ENCODE data around the gene SMDT1.
"Not testable (repeated sequence)": the region's sequence is repeated elsewhere in the genome, so short reads cannot be mapped to it uniquely, and the experiment has no call there.

The SMDT1 gene

DNA sequence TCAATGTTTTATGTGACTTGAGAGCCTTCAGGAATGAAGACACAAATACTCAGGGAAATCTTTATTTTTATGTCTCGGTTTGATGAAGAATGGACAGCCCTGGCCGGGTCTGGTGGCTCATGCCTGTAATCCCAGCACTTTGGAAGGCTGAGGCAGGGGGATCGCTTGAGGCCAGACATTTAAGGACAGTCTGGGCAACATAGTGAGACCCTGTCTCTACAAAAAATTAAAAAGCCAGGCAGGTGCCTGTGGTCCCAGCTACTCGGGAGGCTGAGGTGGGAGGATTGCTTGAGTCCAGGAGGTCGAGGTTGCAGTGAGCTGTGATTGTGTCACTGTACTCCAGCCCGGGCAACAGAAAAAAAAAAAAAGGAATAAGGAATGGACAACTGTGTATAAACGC is 8.0 kb upstream of the SMDT1 start:
- DNase-seq = not testable (repeated sequence)

DNA sequence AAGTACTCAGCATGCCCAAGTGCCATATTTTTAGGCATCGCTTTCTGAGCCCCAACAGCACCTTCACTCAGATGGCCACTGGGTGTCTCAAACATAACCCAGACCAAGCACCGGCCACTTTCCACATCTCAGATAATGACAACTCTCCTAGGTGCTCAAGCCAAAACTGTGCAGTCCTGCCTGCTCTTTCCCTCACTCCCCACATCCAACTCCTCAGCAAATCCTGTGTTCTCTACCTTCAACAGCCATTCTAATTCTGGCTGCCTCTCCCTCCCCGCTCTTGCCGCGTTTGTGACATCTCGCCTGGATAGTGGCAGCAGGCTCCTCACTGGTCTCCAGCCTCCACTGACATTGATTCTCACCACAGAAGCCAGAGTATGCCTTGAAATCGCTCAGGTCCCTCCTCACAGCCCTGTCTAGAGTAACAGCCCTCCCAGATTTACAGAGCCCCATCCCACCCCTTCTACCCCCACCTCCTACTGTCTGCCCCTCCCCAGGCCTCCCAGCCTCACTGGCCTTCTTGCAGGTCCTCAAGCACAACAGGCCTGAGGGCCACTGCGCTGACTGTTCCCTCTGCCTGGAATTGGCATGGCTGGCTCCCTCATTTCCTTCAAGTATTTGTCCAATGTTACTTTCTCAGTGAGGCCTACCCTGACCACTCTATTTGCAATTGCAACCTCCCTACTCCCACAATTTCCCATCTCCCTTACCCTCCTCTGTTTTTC is 6.7 kb upstream of the SMDT1 start:
- DNase-seq = no peak

DNA sequence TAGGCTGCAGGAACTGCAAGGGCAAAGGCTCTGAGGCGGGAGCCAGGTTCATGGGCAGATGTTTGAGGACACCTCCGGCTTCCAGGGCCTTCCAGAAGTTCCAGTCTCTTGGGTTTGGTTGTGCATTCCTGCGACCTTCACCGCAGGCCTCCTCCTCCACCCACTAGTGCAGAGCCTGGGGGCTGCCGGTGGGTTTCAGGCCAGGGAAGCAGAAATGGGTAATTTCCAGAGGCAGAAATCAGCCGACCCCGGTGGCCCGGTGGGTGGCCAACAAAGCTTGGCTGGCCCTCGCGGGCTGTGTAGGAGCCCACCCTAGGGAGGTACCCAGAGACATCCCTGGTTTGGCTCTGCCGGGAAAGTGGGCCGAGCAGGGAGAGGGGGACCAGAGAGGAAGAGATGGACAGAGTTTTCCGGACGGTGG is 5.9 kb upstream of the SMDT1 start:
- no peak for DNase-seq

DNA sequence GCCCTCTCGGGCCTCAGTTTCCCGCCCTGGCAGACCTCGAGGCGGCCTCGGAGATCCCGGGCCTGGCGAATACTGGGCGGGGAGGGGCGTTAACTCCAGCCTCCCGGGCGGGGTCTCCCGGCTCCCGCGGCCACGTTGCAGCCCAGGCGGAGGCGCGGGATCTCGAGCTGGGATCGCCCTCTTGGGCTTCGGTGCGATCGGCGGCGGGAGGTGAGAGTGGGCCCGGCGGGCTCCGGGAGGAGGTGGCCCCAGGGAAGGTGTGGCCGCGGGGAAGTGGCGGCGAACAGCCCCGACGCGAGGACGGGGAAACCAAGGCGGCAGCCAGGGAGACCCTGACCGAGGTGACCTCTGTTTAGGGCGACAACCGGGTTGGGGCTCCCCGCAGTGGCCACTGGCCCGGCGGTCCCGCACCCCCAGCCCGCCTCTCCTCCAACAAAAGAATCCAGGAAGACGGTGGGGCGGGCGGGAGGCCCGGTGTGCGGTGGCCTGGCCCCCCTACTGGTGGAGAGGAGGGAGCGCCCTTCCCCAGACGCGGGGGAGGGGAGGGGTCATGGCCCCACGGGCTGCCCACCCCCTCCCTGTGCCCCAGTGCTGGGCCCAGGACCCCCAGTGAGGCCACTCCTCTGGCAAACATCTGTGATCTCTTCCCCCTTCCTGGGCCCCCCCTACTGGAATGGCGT is 5.2 kb upstream of the SMDT1 start, which contains the start of gene PHETA2:
Gene PHETA2 (plus strand): TSS at position 117 of the 680 bp plus-strand sequence. CDS start 3,046 bp downstream, outside the sequence.
- DNase-seq = no peak

DNA sequence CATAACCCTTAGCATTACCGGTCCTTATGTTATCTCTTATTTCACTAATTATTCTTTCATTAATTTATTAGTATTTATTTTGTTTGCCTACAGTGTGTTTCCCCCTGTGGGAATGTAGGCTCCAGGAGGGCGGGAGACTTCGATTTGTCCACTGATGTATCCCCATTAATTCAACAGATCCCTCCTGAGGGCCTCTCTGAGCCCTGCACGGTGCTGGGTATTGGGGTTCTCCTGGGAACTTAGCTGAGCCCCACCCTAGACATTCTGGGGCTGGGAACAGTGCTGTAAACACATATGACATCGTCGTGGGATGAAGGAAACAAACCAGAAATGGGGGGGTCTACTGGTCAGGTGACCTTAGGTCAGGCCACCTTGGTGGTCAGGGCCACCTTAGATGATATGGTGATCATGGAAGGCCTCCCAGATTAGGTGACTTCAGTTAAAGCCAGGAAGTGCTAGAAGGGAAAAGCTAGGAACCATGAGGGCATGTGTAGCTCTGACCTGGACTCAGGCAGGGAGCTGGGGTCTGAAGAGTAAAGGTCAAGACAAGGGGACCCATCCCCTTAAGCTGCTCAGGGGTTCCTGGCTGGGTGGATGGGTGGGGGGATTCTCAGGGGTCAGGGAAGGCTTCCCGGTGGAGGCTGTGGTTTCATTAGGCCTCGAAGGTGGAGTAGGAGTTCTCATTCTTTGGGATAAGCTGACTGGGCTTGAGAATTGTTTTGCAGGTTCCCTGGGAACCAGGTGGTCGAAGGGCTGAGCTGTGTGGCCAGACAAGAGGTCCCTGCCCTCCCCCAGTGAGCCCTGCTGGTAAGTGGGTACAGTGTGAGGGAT is 4.4 kb upstream of the SMDT1 start:
- DNase-seq = no peak

DNA sequence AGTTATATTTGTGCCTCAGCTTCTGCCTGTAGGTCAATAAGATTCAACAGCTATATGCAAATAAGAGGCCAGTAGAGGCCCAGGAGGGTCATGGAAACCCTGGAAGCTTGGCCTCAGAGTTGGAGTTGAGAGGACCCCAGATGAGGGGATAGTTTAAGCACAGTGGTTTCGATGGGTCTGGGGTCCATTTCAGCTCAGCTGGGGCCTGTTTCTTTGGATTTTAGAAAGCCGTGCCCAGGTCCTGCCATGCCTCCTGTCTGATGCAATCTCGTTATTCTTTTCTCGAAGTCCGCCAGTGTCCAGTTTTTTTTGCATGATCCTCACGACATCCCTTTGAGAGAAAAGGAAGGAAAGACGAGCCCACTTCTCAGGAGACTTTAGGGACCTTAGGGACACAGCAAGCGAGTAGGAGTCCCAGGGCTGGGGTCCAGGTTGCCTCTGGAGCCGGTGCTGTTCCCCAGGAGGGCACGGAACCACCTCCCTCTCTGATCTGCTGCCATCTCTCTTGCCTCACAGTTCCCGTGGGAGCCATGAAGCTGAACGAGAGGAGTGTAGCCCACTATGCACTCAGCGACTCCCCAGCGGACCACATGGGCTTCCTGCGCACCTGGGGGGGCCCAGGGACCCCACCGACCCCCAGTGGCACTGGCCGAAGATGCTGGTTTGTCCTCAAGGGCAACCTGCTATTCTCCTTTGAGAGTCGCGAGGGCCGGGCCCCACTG is 2.6 kb upstream of the SMDT1 start:
- no peak for DNase-seq

DNA sequence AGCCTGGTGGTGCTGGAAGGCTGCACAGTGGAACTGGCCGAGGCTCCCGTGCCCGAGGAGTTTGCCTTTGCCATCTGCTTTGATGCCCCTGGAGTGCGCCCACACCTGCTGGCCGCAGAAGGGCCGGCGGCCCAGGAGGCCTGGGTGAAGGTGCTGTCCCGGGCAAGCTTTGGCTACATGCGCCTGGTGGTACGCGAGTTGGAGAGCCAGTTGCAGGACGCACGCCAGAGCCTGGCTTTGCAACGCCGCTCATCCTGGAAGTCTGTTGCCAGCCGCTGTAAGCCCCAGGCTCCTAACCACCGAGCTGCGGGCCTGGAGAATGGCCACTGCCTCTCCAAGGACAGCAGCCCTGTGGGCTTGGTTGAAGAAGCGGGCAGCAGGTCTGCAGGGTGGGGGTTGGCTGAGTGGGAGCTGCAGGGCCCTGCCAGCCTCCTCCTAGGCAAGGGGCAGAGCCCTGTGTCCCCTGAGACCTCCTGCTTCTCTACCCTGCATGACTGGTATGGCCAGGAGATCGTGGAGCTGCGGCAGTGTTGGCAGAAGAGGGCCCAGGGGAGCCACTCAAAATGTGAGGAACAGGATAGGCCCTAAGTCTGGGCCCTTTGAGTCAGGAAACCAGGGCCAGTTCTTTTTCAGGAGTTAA is 1.9 kb upstream of the SMDT1 start:
- DNase-seq = no peak

DNA sequence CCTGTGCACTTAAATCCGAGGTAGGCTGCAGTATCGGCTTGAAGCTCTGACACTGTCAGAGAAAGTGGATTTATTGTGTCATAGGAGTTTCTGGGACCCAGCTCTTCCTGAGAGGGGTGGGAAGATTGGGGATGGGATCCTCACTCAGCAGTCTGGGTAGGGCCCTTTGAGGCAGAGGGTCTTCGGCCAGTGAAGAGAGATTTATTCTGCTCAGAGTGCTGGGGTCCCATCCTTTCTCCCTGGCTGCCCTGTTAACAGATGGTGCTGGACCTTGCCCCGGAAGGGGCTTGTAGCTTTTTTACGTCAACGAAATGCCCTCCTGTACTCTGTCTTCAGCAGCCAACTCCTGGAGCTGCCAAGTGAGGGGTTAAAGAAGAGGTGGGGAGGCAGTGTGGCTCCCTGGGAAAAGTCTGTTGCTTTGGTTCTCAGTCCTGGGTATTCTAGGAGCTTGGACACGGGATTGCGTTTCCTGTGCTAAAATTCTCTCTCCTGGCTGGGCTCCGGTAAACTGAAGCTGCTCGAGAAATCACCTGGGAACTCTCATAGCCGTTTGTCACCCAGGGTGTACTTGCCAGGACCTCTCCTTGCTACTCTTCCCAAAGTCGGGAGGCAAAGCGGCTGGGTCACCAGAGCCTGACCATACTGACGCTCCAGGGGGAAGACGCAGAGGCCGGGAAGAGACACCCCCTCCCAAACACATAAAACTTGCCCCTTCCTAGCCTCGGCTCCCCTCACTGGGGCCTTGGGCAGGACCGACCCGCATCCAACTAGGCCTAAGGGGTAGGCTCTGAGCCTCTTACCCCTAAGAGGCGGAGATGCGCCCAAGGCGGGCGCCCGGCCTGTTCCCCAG is 806 bp upstream of the SMDT1 start:
- no peak for DNase-seq

DNA sequence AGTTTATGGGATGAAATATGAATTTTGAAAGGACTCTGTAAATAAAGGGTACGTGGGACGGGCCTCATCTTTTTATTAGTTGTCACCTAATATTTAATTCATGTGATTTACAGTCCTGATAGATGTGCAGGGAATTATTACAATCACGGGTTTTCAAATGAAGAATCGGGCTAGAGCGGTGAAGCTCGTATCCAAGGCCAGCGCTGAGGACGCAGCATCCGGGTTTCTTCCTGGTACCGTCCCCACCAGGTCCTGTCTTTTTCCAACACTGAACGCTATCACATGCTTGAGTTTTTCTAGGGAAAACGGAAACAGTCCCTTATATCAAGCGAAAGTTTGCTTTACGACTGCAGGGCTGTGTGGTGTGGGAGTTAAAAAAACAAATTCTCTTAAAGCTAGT is 787 bp downstream of the SMDT1 start:
- DNase-seq = no peak

DNA sequence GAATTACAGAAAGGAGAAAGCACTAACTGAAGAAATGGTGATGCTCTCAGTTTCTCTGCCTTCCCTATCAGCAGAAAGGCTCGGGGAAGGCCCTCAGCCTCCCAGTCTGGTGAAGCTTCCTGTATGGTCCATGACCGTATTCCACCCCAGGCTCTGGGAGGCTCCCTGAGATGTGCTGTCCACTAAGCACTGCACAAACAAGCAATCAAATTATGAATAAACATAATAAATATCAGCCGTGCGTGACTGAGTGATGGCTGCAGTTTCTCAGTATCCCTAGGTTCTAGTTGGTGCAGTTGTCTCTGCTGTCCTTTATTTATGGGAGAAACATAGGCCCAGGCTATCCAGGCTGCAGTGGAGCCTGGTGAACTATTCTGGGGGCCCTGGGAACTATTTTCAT is 3.6 kb downstream of the SMDT1 start:
- no peak for DNase-seq

DNA sequence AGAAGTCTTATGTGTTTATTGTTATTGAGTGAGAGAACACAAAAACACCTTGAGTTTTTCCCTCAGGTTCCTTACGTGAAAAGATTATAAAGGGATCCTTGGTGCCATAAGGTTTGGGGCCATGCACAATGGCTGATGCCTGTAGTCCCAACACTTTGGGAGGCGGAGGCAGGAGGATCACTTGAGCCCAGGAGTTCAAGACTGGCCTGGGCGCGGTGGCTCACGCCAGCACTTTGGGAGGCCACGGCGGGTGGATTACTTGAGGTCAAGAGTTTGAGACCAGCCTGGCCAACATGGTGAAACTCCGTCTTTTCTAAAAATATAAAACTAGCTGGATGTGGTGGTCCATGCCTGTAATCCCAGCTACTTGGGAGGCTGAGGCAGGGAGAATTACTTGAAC is 5.4 kb downstream of the SMDT1 start:
- no peak for DNase-seq

DNA sequence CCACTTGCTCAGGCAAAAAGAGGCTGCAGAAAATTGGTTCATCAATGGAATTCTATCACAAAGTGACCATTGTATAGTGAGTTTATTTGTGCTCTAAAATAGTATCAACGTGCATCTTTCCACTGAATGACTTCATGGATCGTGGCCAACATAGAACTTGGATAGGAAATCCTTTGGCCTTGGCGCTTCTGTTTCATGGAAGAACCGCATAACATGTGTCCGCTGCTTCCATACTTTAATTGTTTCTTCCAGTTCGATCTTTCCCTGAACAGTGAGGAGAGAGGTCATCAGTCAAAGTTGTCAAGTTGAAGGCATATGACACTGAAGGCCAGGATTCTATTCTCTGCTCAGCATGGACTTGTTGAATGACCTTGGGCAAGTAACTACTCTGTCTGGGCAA is 6.6 kb downstream of the SMDT1 start:
- DNase-seq = no peak

DNA sequence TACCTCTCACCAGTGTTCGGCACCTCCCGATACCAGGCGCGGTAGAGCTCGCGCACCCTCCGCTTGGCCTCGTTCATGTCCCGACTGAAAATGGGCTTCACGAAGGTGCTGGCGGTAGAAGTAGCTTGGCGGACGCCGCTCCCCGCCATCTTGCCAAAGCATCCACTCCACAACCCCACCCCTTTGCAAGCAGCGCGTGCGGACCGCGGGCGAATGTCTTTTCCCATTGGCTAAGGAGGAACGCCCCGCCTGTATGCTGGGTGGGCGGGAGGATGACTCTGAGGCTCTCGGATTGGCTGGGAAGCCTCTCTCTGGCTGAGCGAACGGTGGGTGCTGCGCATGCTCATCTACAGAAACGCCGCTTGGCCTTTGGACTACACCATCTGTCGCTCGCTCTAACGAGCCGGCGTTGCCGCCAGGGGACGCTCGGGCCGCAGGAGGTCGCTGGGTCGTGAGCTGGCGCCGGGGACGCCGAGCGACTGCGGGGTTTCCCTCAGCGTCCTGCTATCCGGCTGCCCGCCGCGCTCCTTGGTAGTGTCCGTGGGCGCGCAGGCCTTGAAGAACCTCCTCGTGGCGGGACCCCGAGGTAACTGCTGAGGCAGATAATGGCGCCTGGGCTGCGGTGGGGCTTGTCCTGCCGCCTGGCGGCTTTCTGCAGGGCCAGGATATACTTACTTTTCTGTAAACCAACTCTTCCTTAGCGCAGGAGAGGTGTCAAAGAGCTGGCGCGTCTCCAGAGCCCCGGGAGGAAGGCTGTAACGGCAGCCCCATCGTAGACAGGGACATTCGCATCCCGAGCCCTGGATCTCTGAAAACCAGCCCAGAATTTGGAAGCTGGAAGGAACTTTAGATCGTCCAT is 11.3 kb downstream of the SMDT1 start, which contains the start of gene NDUFA6:
Gene NDUFA6 (minus strand): TSS at position 177 of the 859 bp plus-strand sequence. CDS start 28 bp downstream, at position 149.
- peak; percentile 99 for DNase-seq

DNA sequence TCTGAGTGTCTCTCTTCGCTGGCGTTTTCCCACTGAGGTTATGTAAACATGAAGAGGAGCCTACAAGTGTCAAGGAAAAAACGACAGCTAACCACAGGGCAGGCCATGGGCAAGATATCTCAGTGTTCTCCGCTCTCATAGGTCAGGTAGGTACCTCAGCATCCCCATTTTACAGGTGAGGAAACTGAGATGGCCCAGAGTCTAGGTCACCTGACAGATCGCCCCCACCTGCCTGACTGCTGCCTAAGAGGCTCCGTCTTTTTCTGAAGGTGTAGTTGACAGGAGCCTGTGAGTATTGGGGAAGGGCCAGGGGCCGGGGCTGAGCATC is 11.9 kb downstream of the SMDT1 start:
- DNase-seq = no peak

DNA sequence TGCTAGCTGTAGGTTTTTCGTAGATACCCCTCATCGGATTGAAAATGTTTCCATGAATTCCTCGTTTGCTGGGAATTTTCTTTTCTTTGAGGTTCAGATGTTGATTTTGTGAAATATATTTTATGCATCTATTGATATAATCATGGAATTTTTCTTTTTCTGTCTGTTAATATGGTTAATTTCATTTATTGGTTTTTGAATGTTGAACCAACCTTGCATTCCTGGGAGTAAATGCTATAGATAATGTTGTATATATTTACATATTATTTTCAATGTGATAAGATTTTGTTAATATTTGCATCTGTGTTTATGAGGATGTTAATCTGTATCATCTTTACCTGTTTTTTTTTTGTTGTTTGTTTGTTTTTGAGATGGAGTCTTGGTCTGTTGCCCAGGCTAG is 21.7 kb downstream of the SMDT1 start:
- DNase-seq = no peak

DNA sequence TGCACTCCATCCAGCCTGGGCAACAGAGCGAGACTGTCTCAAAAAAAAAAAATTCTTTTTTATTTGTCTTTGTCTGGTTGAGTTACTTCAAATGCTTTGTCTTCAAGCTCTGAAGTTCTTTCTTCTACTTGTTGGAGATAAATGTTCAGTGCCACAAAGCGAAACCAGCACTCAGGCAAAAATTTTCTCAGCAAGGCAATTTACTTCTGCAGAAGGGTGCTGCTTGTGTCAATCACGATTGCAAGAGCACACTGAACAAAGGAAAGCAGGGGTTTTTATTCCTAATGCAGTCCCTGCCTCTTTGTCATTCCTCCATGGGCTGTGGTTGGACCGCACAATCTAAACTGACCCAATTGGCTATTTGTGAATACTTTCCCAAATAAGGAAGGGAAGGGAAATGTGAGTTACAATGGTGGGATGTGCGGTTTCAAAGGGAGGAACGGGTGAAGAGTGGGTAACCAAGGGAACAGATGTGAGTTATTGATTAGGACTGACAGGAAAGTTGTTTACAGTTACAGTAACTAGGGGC is 24.9 kb downstream of the SMDT1 start:
- not testable (repeated sequence) for DNase-seq

DNA sequence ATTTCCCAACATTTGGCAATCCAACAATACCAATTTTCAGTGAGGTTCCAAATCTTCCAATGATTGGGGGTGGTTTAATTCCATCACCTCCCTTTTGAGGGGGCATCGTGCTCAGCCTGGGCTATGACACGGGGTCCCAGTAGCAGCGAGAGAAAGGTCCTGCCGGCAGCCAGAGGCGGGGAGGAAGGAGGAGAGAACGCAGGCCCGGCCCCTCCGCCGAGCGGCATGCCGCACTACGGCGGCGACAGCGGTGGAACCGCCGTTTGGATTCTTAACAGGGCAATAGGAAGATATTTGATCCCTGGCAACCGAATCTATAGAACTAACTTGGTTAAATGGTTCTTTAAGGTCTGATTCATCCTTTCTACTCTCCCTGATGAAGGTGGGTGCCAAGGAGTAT is 29.3 kb downstream of the SMDT1 start:
- no peak for DNase-seq

DNA sequence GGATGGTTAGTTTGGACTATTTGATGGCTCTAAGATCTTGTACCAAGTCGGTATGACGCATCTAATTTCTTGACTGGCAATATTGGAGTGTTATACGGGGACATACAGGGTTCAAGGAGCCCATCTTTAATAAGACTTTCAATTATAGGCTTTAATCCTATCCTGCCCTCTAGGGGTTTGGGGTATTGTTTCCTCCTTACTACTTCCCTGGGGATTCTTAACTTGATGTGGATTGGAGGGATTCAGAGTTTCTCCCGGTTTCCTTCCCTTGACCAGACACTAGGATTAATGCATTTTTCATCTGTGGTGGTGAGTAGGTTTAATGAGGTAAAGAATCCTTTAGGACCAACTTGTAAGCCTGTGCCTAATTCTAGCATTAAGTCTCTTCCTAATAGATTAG is 32.3 kb downstream of the SMDT1 start:
- no peak for DNase-seq

DNA sequence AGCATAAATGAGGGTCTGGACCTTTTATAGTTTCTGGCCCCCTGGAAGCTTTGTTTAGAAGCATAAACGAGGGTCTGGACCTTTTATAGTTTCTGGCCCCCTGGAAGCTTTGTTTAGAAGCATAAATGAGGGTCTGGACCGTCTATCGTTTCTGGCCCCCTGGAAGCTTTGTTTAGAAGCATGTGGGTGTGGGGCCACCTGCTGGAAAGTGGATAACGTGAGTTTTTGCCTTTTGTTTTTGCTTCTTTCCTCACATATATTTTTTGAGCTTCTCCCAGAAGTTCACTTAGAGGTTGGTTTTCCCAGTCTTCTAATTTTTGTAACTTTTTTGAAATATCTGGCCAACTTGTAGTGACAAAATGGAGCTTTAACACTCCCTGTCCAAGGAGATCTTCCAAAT is 33.3 kb downstream of the SMDT1 start:
- DNase-seq = not testable (repeated sequence)

DNA sequence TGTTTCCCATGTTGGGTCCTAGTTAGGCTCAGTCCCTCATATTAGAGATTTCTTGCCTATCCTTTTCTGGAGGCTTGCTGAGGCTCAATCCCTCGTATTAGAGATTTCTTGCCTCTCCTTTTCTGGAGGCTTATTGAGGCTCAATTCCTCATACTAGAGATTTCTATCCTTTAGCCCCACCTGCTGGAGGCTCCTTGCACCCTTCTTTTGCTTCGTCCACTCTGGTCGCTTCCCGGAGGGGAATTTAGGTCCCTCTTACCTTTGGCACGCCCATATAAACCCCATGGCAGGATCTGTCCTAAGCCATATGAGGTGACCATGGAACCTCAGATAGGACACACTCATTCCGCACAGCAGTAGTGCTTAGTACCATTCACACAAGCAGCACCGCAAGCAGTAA is 35.2 kb downstream of the SMDT1 start:
- no peak for DNase-seq

Data from NCI-H446 treated with DMSO at 0.1 percent for 48 hours (cell line).